Measurements from ENCODE around the gene TNFAIP3. TPM values are rescaled to one million over a fixed set of nuclear protein-coding genes. Genes with fewer than 3 reads are reported as not detected.

TNFAIP3 gene
- total RNA-seq, 2 donors from 2014 or later = 9.6 to 12.5 TPM

GRCh38 chr6:137849181-137849980 is 17.7 kb upstream of the TNFAIP3 start:
- Histone ChIP-seq H3K27ac (no peak overlapping the region), H3K9me3 (no peaks in the 10 kb centered on the region), H3K36me3 (replicated peaks in 1 of 2; ENCODE audit: insufficient read depth in 1 of 2, low read depth in 2 of 2) (no peaks in the 10 kb centered on the region), H3K27me3 (no peaks in the 10 kb centered on the region), H3K4me3 (no peak overlapping the region), H3K4me1 (no peaks in the 10 kb centered on the region)
- no peak for DNase-seq
- 40 to 43% methylated on average over 4 of the region's 4 CpGs for WGBS, 2 donors
- ATAC-seq = no peak
- intact Hi-C loops (cut with DNase I) = no loop called here
- TF ChIP-seq CTCF (IDR thresholded peaks at IDR 0.05) = no peak
- no peak for TF ChIP-seq POLR2A (IDR thresholded peaks at IDR 0.05)

GRCh38 chr6:137849981-137850714 is 16.9 kb upstream of the TNFAIP3 start:
- intact Hi-C loops (cut with DNase I) = no loop called here
- Histone ChIP-seq H3K27ac (no peak overlapping the region), H3K36me3 (replicated peaks in 1 of 2; ENCODE audit: insufficient read depth in 1 of 2, low read depth in 2 of 2) (no peaks in the 10 kb centered on the region), H3K27me3 (no peaks in the 10 kb centered on the region), H3K9me3 (no peaks in the 10 kb centered on the region), H3K4me1 (no peaks in the 10 kb centered on the region), H3K4me3 (no peak overlapping the region)
- ATAC-seq = no peak
- WGBS, 2 donors = 73 to 74% methylated on average over 5 of the region's 5 CpGs
- no peak for DNase-seq
- no peak for TF ChIP-seq CTCF (IDR thresholded peaks at IDR 0.05)
- TF ChIP-seq POLR2A (IDR thresholded peaks at IDR 0.05) = no peak

- DNase-seq = no peak
- ATAC-seq = no peak
- TF ChIP-seq POLR2A (IDR thresholded peaks at IDR 0.05) = no peak
- no peak for TF ChIP-seq CTCF (IDR thresholded peaks at IDR 0.05)
- Histone ChIP-seq H3K27me3 (no peaks in the 10 kb centered on the region), H3K4me3 (no peak overlapping the region), H3K4me1 (no peaks in the 10 kb centered on the region), H3K27ac (no peak overlapping the region), H3K36me3 (replicated peaks in 1 of 2; ENCODE audit: insufficient read depth in 1 of 2, low read depth in 2 of 2) (no peaks in the 10 kb centered on the region), H3K9me3 (no peaks in the 10 kb centered on the region)
- whole genome bisulfite sequencing, 2 donors = 75 to 80% methylated on average over 4 of the region's 4 CpGs
- intact Hi-C loops (cut with DNase I) = no loop called here
Observed at GRCh38 chr6:137850816-137851602, 16.1 kb upstream of the TNFAIP3 start.

- no peak for DNase-seq
- 70% methylated on average over 3 of the region's 3 CpGs for WGBS, 2 donors
- no peaks in the 10 kb centered on the region for H3K9me3 ChIP-seq
- H3K27ac ChIP-seq = no peak overlapping the region
- H3K4me3 ChIP-seq = no peak overlapping the region
- intact Hi-C loops (cut with DNase I) = no loop called here
- TF ChIP-seq POLR2A (IDR thresholded peaks at IDR 0.05) = no peak
- TF ChIP-seq CTCF (IDR thresholded peaks at IDR 0.05) = no peak
- no peaks in the 10 kb centered on the region for H3K4me1 ChIP-seq
- no peak for ATAC-seq
- no peaks in the 10 kb centered on the region for H3K27me3 ChIP-seq
- H3K36me3 ChIP-seq (replicated peaks in 1 of 2; ENCODE audit: insufficient read depth in 1 of 2, low read depth in 2 of 2) = no peaks in the 10 kb centered on the region
Observed at GRCh38 chr6:137851669-137852068, 15.4 kb upstream of the TNFAIP3 start.
